Stimulated activated CD8-positive, alpha-beta memory T cell treated with anti-CD3 and anti-CD28 coated beads, Interleukin-4, amount 100 ng/mL, for 24 hours (primary cell): ENCODE results near the gene WDFY4.

Experiments used
- DNase-seq: peaks from one replicate; pipeline ENCODE4 v3.0.0-alpha.2; 2020; ENCODE audit warnings: low read depth

Gene WDFY4

DNA sequence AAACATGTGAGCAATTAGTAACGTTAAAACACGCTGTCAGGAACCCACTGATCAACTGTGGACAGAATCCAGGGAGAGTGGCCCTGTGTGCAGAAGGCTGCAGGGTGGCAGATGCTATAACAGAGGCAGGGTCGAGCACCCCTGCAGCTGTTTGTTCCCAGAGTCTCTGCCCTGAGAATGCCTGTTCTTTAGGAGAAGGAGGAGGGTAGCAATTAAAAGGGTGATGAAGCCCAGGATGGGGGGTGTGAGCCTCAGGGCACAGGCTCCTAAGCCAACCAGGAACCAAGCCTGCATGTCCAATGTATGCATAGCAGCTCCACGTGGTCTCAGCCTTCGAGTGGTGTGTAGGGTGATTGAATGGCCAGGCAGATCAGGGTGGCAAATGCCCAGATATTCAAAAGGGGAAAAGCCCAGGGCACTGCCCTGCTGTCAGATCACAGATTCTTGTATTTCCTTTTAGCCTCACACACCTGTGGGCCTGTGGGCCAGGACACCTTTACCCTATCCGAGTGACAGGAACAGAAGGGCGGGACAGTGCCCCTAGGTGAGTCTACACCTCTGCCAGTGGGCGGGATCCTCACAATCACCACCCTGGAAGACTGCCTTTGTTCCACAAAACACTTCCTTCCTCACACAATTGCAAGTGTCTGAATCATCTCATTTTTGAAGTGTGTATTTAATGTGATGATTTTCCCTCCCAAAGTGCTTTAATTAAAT lies 7.3 kb downstream of the WDFY4 start:
- no peak for DNase-seq

DNA sequence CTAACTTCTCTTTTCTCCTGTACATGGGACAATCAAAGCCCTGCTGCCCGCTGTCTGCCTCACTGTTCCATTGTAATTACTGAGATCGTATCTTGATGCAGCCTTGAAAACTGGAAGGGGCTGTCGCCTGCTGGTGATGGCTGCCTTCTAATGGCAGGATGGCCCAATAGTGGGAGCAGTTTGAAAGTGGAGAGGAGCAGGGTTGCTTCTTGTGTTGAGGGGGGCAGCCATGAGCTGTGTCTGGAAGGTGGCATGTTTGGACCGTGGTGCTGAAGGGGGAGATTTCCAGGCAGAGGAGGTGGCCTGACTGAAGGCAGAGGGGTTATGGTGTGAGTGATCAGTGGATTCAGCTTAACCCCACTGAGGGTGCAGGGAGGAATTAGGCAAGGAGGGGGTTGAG lies 8.1 kb downstream of the WDFY4 start:
- DNase-seq = no peak

DNA sequence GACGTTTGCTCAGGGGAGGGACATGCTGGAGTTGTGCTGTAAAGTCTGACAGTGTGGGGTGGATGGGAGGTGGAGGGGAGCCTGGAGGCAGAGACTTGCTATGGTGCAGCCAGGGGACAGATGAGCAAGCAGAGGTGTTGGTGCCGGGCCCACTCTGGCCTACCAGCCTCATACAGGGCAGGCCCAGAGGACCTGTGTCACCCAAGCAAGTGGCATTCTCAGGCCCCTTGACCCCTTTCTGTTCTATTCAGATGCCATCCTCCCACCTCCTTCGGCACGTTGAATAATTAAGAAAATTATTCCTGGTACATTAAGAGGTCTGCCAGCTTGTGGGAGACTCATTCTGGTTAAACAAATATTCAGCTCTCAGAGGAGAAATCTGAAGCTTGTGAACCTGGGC lies 8.5 kb downstream of the WDFY4 start:
- DNase-seq = no peak

DNA sequence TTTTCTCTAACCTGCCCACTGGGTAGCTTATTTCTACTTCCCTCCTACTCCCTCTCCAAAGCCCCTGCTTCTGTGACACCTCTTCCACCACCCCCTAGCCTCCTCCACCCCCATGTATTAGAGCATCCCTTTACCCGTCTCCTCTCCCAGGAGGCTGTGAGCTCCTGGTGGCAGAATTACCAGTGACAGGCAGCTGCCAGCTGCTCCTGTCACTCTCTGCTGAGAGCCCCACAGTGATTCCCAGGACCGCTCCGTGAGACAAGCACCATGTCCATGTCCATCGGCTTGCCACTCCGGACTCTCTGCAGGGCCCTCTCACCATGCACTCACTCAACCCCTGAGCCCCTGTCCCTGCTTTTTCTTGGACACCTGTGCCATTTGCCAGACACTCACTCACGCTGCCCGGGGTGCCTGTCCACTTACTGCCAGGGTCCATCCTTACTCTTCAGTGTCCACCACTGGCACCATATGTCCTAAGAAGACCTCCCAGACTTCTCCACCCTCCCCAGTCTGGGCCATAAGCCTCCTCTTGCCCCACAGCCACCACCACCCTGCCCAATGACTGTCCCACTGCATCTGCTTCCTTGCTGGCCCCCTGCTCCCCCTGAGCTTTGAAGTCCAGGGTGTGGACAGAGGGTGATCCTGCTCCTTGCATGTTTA lies 9.8 kb downstream of the WDFY4 start:
- no peak for DNase-seq

DNA sequence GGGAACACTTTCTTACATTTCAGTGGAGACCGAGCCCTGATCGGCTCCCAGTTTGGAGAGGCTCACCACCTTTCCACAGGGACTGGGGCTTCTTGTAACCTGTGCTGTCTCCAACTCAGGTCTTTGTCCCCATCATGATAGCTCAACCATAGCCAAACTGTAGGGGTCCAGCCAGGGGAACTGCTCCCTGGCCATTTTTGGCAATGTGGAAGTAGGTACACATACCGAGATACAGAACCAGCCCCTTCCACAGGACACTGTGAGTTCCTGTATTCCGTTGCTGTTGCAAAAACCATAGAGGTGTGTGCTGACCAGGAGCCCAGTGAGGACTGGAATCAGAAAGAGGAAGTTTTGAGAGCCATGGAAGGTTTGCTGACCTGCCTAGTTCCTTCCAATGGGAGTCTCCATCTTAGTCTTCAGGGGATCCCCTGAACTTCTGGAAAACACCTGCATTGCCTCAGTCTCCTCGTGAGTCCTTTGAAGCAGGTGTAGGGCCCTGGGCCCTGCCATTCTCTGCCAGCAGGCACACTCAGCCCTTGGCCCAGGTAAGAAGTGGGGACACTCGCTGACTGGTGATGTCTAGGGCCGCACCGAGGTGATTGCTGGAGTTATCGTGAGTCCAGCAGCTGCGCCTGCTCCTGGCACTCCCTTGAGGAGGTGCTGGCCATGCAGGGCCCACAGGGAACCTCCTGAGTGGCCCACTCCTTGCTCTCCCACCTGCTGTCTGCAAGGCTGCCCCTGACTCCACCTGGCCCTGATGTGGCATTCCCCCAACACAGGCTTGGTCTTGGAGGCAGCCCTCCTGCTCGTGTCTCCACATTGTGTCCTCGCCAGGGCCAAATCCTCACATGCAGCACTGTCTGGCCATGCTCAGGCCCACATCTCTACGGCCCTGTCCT lies 11.2 kb downstream of the WDFY4 start:
- no peak for DNase-seq

DNA sequence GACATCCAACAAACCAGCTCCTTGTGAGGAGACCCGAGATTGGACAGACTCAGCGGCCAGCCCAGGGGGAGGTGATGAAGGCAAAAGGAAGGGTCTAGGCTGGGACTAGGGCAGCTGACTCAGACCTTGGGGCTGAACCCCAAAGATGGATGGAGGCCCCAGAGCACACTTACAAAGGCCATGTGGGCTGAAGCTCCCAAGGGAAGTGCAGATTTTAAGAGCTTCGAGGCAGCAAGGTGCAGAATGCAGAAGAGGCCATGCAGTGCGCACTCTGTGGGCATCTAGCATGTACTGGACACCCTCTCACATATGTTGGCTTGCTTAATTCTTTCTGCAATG lies 11.8 kb downstream of the WDFY4 start:
- no peak for DNase-seq

DNA sequence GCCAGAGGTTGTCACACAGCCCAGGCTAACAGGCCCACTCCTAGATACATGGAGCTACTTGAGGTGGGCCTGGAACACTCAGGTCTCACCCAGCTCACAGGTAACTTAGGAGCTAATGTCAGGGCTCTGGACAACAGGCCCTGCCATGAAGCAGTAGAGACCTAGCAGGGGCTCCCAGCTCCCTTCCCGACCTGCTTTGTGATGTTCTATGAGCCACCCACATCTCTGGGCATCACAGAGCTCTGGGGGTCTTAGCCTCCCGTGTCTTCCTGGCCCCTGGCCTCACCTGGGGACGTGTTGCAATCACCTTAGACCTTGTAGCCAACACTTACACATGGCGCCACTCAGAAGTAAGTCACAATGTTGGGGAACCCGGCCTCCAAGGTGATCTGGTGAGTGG lies 12.4 kb downstream of the WDFY4 start:
- no peak for DNase-seq

DNA sequence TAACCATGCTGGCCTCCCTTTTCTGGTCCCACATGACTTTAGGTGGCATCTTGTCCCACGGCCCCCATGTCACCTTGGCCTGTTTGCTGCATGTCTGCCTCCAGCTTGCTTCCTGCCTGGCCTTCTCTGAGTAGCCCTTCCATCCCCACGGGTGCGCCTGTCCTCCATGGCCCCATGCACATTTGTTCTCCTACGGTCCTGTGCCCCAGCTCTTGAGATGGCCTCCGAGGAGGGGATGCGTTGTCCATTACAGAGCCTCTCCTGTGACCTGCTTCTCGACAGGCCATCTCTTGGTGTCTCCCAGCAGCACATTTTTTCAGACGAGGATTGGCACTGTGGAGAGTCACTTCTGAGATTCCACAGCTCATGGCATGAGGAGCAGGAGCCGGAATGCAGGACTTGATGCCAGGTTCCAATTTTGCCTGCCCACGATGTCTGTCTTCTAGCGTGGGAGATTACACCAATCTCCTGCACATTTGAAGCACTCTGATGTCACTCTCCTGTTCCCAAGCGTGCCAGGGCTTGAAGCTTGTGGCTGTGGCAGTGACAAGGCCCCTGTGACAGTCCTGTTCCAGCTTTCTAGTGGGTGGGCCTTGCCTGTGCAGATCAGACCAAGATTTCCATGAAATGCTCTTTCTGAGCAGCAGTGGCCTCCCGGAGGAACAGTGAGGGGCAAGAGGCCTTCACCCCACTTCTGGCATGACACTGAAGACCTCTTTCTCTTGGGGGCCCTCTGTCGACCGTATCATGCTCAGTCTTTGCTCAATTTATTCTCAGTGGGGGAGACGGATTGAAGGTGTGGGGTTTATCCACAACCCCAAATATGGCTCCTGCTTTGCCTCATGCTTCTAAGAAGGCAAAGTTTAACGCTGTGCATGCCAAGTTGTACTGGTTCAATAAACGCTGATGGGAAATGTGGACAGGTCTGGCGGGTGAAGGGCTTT lies 13.4 kb downstream of the WDFY4 start:
- no peak for DNase-seq

DNA sequence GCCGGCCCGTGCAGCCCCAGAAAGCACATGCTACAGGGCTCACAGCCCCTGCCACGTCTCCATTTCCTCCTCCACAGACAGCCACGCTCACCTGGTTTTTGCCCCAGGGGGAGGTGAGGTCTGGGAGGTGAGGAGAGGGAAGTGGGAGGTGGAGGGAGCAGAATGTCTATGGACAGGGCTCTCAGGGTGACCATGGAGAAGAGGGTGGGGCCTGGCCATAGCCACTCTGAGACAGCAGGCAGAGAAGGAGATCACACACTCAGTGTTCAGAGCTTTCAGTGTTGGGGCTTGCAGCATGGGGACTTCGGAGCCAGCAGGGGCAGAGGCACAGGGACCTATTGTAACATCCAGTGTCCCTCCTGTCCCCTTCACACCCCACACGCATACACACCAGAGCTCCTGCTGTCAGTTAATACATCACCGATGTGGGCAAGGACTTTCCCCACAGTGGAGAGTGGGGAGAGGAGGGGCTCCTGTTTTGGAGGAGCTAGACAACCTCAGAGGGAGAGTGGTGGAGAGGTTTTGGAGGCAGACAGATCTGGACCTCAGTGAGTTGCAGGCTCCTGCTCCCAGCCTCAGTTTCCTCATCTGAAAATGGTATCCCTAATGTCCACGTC lies 14.4 kb downstream of the WDFY4 start:
- no peak for DNase-seq

DNA sequence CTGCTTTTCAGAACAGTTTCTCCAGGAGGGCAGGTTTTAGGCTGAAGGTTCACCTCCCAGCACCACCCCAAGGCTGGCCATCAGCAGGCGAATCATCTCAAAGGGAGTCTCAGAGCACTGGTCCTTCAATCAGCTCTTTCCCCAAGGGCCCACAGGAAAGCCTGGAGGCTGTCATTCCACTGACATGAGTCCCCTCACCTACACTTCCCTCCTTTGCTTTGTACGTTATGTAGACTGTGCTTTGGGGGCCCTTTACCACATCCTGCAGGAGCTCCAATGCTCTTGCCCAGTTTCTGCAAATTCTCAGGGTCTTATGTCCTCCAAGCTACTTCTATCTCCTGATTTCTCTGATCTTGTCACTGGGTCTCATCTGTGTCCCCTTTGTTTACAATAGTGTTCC lies 15.4 kb downstream of the WDFY4 start:
- DNase-seq = no peak

DNA sequence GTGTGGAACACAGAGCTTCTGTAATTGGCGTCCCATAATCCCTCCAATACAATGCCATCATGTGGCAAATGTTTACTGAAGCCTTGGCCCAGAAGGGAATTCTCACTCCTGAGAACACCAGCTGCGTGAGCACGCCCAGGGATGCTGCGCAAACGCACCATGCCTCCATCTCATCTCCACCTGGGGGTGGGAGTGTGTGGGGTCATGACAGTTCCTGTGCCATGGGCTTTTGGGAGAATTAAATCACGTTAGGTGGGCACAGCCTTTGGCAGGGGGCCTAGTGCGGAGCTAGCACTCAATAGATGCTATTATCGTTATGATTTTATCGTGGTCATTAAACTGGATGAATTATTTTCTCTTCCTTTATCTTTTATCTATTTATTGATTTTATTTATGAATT lies 15.8 kb downstream of the WDFY4 start:
- no peak for DNase-seq

DNA sequence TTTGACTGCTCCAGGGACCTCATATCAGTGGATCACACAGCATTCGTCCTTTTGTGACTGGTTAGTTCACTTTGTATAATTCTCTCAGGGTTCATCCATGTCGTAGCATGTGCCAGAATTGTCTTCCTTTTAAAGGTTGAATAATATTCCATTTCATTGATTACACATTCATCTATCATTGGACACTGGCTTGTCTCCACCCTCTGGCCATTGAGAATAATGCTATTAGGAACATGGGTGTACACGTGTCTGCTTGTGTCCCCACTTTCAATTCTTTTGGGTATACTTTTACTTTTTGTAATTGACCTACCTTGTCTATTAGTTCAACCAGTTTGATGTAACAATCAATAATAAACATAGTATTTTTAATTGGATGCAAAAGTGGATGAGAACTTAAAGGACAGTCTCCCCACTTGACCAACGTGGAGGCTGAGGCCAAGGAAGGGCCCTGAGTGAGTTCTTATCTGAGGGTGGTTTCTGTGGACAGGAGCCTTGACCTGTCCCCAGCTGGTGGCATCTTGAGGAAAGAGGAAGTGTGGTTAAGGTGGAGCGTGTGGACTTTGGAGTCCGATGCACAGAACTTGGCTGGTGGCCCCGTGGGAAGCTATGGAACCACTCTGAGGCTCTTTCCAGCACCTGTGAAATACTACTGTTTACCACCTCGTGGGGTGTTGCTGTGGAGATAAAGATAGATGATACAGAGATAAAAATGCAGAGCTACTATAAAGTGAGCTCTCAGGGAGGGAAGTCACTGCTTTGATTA lies 16.6 kb downstream of the WDFY4 start:
- no peak for DNase-seq

DNA sequence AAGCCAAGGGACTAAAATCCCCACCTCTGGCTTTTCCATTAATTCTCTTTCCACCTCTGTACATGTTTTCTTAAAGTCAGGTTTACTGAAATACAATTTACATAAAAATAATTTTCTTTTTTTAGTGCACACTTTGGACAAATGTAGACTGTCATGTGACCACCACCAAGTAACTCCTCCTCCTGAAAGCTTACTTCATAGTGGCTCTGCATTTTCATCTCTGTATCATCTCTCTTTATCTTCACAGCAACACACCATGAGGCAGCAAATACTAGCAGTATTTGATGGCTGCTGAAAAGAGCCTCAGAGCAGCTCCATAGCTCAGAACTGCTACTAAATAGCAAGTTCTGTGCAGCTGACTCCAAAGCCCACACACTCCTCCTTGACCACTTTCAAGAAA lies 17.3 kb downstream of the WDFY4 start:
- no peak for DNase-seq

DNA sequence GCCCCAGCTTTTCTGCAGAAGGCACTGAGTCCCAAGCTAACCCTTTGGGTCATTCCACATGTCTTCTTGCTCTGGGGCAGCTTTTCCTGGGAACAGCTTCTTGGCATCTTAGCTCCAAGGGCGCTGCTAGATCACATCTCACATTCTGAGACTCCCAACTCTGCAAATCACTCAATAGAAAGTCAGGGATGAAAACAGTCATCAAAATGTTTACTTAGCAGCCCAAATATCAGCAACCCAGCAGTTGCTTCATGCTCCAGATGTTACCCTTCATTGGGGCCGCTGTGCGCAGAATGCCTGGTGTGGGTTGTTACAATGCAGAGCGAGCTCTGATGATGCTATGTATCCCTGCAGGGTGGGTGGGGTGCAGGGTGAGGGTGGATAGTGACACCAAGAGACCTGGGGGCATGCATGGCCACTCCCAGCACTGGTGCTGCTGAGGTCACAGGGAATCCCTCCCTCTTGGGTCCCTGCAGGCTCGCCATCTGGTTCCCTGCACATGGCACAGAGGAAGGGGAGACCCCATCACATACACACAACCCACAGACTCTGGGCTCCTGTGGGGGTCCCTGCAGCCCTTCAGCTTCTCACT lies 19.0 kb downstream of the WDFY4 start:
- no peak for DNase-seq

DNA sequence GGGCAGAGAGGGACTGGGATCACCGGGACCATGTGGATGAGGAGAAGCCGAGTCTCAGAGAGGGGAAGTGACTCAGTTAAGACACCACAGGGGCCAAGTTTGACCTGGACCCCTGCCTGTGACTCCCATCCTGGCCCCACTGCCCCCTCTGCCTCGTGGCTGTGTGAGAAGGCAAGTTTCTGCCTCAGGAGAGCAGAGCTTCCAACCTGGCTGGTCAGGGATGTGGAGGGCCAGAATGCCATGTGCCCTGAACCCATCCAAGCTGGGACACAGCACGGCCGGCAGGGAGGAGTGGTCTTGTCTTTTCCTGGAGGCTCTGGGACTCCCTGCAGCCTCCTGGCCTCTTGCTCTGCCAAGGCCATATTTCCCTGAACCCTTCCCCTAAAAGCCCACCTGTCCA lies 19.5 kb downstream of the WDFY4 start:
- DNase-seq = no peak

DNA sequence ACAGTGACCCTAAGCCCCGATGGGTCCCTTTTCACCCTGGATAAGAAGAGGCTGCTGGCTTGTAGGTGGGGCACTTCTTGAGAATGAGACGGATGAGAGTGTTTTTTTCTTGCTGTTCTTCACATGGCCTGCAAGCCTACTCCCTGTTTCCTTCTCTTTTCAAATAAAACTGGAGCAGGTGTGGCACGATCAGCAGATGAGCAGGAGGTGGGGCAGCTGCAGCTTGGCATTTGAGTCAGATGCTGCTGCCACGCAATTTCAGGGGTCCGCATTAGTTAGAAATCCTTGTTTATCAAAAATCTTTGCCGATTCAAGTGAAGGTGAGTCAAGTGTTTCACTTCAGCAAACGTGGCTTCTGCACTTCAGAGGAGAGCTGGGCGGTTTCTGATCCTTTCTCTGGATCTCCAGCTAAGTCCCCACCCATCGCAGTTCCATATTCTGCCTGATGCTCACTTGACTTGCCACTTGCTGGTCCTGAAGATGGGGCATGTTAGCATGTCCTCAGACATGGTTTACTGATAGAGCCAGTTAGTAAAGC lies 20.8 kb downstream of the WDFY4 start:
- DNase-seq = no peak

DNA sequence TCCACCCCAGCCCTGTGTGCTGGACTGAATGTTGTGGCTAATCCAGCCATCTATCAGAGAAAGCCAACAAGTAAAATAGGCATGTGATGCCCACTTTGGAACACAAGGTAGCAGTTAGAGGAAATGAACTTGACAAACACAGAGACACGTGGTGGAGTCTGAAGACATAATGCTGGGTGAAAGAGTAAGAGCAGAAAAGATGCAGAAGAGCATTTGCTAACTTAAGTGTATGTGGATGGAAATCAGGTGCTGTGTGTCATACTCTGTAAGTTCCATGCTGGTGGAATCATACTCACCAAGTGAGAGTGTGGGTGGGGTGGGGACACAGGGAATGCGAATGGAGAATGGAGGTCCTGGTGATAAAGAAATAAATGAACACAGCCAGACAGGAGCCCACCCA lies 22.8 kb downstream of the WDFY4 start:
- DNase-seq = no peak

DNA sequence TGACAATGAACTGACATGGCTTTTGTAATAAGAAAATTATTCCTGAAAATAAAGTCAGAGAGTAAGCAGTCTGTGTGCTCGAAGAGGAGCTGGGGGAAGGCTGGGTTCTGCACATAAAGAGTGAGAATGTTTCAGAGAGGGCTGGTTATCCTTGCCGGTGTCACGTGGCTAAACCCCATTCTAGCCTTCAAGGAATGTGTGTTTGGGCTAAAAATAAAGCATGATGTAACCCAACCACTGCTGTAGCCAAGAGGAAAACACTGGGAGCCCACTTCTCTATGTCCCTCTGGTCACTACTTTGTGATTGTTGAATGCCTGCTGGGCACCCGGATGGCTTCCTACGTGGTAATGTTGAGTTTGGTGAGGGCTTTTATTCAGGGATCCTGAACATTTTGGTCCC lies 23.5 kb downstream of the WDFY4 start:
- DNase-seq = no peak

DNA sequence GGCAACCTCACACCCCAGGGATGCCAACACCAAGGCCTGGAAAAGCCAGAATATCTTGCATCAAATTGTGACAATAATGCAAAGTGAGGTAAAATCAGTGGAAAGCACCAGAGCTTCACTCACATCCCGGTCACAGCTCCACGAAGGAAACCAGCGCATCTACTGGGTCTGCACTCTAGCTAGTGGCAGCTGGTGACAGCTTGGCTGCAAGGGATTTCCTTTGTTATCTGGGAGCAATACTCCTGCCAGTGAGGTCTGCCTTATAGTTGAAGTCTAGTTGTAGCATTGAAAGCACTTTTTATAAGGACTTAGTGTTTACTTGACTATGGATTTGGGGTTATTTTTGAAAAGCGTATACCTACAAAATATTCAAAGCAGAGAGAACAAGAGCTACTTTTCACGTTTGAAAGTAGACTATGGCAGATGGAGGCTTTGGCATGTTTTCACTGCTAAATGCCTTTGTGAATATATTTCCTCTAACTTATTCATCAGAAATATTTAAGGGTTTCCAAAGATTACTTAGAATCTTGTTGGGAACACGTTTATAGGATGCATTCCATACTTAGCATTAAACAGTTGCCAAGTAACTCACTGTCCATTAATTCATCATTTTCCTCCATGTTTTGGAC lies 26.1 kb downstream of the WDFY4 start:
- DNase-seq = no peak

DNA sequence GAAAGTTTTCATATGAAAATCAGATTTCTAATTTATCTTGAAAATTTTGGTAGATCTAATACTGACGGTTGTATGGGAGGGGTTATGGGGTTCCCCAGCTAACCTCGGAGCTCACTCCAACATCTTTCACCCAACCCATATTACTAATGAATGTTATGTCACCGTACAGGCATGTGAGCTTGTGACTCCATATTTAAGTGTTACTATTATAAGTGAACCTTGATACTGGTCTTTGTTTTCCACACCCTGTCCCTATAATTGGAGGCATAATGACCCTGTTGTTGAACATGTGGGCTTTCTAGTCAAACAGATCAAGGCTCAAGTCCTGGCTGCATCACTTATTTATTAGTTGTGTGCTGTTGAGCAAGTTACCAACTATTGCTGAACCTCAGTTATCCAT lies 27.2 kb downstream of the WDFY4 start:
- no peak for DNase-seq
